IMR-90 (cell line): ENCODE results near the gene XAB2. TPM values are rescaled to one million over a fixed set of nuclear protein-coding genes. Genes with fewer than 3 reads are reported as not detected.
A peak's percentile ranks its signal among the peaks of the same experiment; 100 is the strongest.

ENCODE experiments used
- ATAC-seq: fragments of 200-7000 bp; cut with Tn5 transposase; 2 replicates; pipeline ENCODE4 v1.9.1; 2020; ENCODE audit warnings: low read depth, mild to moderate bottlenecking, moderate library complexity
- BruUV-seq: library from RNA; stranded (reverse); fragments of 400-500 nt; replicated peaks from 2 replicates; lab custom pipeline; 2021; lab: Mats Ljungman, UMichigan
- CTCF ChIA-PET: fragments of 300-600 bp; formaldehyde crosslinking; extraction: SDS; loops from one replicate; lab custom pipeline; 2021; ENCODE audit warnings: antibody characterized with exemption; lab: Yijun Ruan, JAX
- POLR2A ChIA-PET: fragments of 300-600 bp; sonication (Branson Sonifier 250); formaldehyde crosslinking; loops from one replicate; lab custom pipeline; 2022; ENCODE audit warnings: antibody characterized with exemption; ENCODE audit not compliant: unreplicated experiment; lab: Charles Lee
- DNase-seq: peaks from one replicate; pipeline ENCODE4 v3.0.0; 2013
- H2AFZ ChIP-seq: replicated peaks from 2 replicates; pipeline ENCODE3; 2013; ENCODE audit warnings: low read length, mild to moderate bottlenecking; ENCODE audit not compliant: poor library complexity
- H2AK5ac ChIP-seq: 2 replicates; pipeline ENCODE4 v1.6.1; 2013; ENCODE audit warnings: low read depth, low read length, inconsistent platforms
- H2AK9ac ChIP-seq: replicated peaks from 2 replicates; pipeline ENCODE3; 2013; ENCODE audit warnings: mild to moderate bottlenecking, low read depth, low read length, moderate library complexity; ENCODE audit not compliant: poor library complexity
- H2BK120ac ChIP-seq: 2 replicates; pipeline ENCODE4 v1.6.1; 2013; ENCODE audit warnings: low read depth, low read length, inconsistent platforms
- H2BK15ac ChIP-seq: 3 replicates; pipeline ENCODE4 v1.6.1; 2013; ENCODE audit warnings: low read depth, low read length, inconsistent platforms
- H2BK20ac ChIP-seq: 2 replicates; pipeline ENCODE4 v1.6.1; 2013; ENCODE audit warnings: low read depth, mild to moderate bottlenecking, inconsistent platforms, low read length, moderate library complexity
- H2BK5ac ChIP-seq: 2 replicates; pipeline ENCODE4 v1.6.1; 2013; ENCODE audit warnings: mild to moderate bottlenecking, low read depth, low read length, inconsistent platforms; ENCODE audit not compliant: poor library complexity, severe bottlenecking
- H3K14ac ChIP-seq: replicated peaks from 2 replicates; pipeline ENCODE4 v1.6.1; 2013; ENCODE audit warnings: low read depth, low read length, inconsistent platforms
- H3K18ac ChIP-seq: 2 replicates; pipeline ENCODE4 v1.6.1; 2013; ENCODE audit warnings: low read depth, low read length, control low read depth
- H3K23ac ChIP-seq: 2 replicates; pipeline ENCODE4 v1.6.1; 2013; ENCODE audit warnings: low read depth, low read length, inconsistent platforms
- H3K27ac ChIP-seq: 2 replicates; pipeline ENCODE4 v1.5.1; 2013; ENCODE audit warnings: mild to moderate bottlenecking, control low read depth, low read length; ENCODE audit not compliant: insufficient read depth
- H3K27me3 ChIP-seq: 2 replicates; pipeline ENCODE4 v1.6.1; 2013; ENCODE audit warnings: low read length; ENCODE audit not compliant: control insufficient read depth, insufficient read depth
- H3K36me3 ChIP-seq: 2 replicates; pipeline ENCODE4 v1.6.1; 2013; ENCODE audit warnings: low read length, mixed read lengths; ENCODE audit not compliant: control insufficient read depth, insufficient read depth
- H3K4ac ChIP-seq: 2 replicates; pipeline ENCODE4 v1.6.1; 2013; ENCODE audit warnings: low read depth, low read length, inconsistent platforms
- H3K4me1 ChIP-seq: 2 replicates; pipeline ENCODE4 v1.6.1; 2013; ENCODE audit warnings: low read length, mixed read lengths; ENCODE audit not compliant: control insufficient read depth, insufficient read depth
- H3K4me2 ChIP-seq: 2 replicates; pipeline ENCODE4 v1.6.1; 2013; ENCODE audit warnings: low read depth, mild to moderate bottlenecking, control low read depth, low read length, moderate library complexity
- H3K4me3 ChIP-seq: 2 replicates; pipeline ENCODE4 v1.5.1; 2013; ENCODE audit warnings: low read depth, mild to moderate bottlenecking, control low read depth, low read length, moderate library complexity; ENCODE audit not compliant: insufficient read depth
- H3K56ac ChIP-seq: 2 replicates; pipeline ENCODE4 v1.6.1; 2013; ENCODE audit warnings: low read length, inconsistent platforms; ENCODE audit not compliant: insufficient read depth; ENCODE audit errors: extremely low read depth
- H3K79me1 ChIP-seq, 2 experiments: 2 replicates each; pipeline ENCODE4 v1.6.1; 2013; ENCODE audit warnings: low read length in 2 of 2, inconsistent platforms in 1 of 2, low read depth in 1 of 2
- H3K9ac ChIP-seq: 2 replicates; pipeline ENCODE4 v1.6.1; 2013; ENCODE audit warnings: low read depth, low read length, control low read depth
- H3K9me1 ChIP-seq: 2 replicates; pipeline ENCODE4 v1.6.1; 2013; ENCODE audit warnings: low read length, inconsistent platforms; ENCODE audit not compliant: insufficient read depth
- H3K9me3 ChIP-seq: 2 replicates; pipeline ENCODE4 v1.6.1; 2013; ENCODE audit warnings: low read length; ENCODE audit not compliant: control insufficient read depth, insufficient read depth
- H4K20me1 ChIP-seq: 2 replicates; pipeline ENCODE4 v1.6.1; 2013; ENCODE audit warnings: low read length, inconsistent platforms; ENCODE audit not compliant: insufficient read depth
- H4K5ac ChIP-seq: 2 replicates; pipeline ENCODE4 v1.6.1; 2013; ENCODE audit warnings: mild to moderate bottlenecking, low read depth, low read length, control low read depth
- H4K8ac ChIP-seq, 2 experiments: 2 replicates each; pipeline ENCODE4 v1.6.1; 2013; ENCODE audit warnings: low read depth in 2 of 2, low read length in 2 of 2, control low read depth in 1 of 2, inconsistent platforms in 1 of 2
- H4K91ac ChIP-seq: 2 replicates; pipeline ENCODE4 v1.6.1; 2013; ENCODE audit warnings: low read depth, low read length, inconsistent platforms; ENCODE audit not compliant: insufficient read depth
- BHLHE40 ChIP-seq: fragments of 150-350 bp; IDR thresholded peaks from 2 replicates; pipeline ENCODE4 v1.6.1; 2016; ENCODE audit warnings: mild to moderate bottlenecking, low read depth, low read length
- CTCF ChIP-seq: conservative IDR thresholded peaks from 2 replicates; pipeline ENCODE4 v1.5.1; 2012; ENCODE audit warnings: mild to moderate bottlenecking, low read depth, low read length, improper control_type of control experiment
- ELK1 ChIP-seq: fragments of 150-350 bp; IDR thresholded peaks from 2 replicates; pipeline ENCODE4 v1.6.1; 2016; ENCODE audit warnings: low read depth, mild to moderate bottlenecking, low read length, moderate library complexity, borderline replicate concordance
- MXI1 ChIP-seq: IDR thresholded peaks from 2 replicates; pipeline ENCODE4 v1.6.1; 2012; ENCODE audit warnings: low read depth, mild to moderate bottlenecking, low read length, moderate library complexity, borderline replicate concordance
- NFE2L2 ChIP-seq: fragments of 150-350 bp; IDR thresholded peaks from 2 replicates; pipeline ENCODE4 v1.6.1; 2016; ENCODE audit warnings: low read depth, mild to moderate bottlenecking, low read length
- RAD21 ChIP-seq: IDR thresholded peaks from 2 replicates; pipeline ENCODE4 v1.6.1; 2012; ENCODE audit warnings: low read length, improper control_type of control experiment
- RFX5 ChIP-seq: IDR thresholded peaks from 2 replicates; pipeline ENCODE4 v1.8.0; 2012; ENCODE audit warnings: low read depth, mild to moderate bottlenecking, low read length, moderate library complexity
- SMC3 ChIP-seq: fragments of 150-350 bp; IDR thresholded peaks from 2 replicates; pipeline ENCODE4 v1.6.1; 2016; ENCODE audit warnings: low read depth, mild to moderate bottlenecking, antibody characterized with exemption, low read length, moderate library complexity
- WGBS, 2 experiments: methylation state at CpG; one replicate each; pipeline versions ENCODE4 v1.1.5 to v1.1.7; 2013; ENCODE audit warnings: missing lambda C conversion rate in 2 of 2; ENCODE audit not compliant: insufficient read length in 1 of 2; ENCODE audit errors: extremely low coverage in 2 of 2; 5-methylcytosine and 5-hydroxymethylcytosine counted together
- dilution Hi-C: fragments of 300-500 bp; cut with HindIII; formaldehyde crosslinking; loops from one replicate; pipeline ENCODE4 v1.14.3; 2018; ENCODE audit warnings: low sequenced_read_pairs; ENCODE audit not compliant: unreplicated experiment
- in situ Hi-C: fragments of 300-500 bp; cut with MboI; formaldehyde crosslinking; loops from 3 replicates; pipeline ENCODE4 v1.14.3; 2019; ENCODE audit warnings: low sequenced_read_pairs, inconsistent platforms, mixed read lengths
- intact Hi-C: fragments of 100-400 bp; cut with micrococcal nuclease; formaldehyde crosslinking; loops from 2 replicates; pipeline ENCODE4 v1.10.0; 2022
- polyA plus RNA-seq, 3 experiments: library from polyadenylated mRNA; depleted of rRNA; stranded (reverse); fragments of >200 nt; gene quantifications; 2 replicates each; pipeline ENCODE4 v1.2.3, GENCODE V29; 2012; ENCODE audit warnings: low replicate concordance in 1 of 3
- total RNA-seq: library from RNA; depleted of rRNA; stranded (reverse); fragments of >200 nt; gene quantifications from 2 replicates; pipeline ENCODE4 v1.2.3, GENCODE V29; 2012

The XAB2 gene
- total and polyA plus RNA-seq, 2 of the 4 experiments (the other 2 are of a cell fraction), result 29.9 to 34.4 TPM

GRCh38 chr19:7596211-7596937 lies 33.0 kb downstream of the XAB2 start:
- BruUV-seq, result no TSS peak
- no peaks in the 10 kb centered on the region for H3K4me1 ChIP-seq
- H3K18ac ChIP-seq, result no peak overlapping the region

More at GRCh38 chr19:7596211-7596937, 33.0 kb downstream of the XAB2 start:
- ChIA-PET CTCF (no interaction called here), POLR2A (no interaction called here)
- H3K56ac ChIP-seq, result no peak overlapping the region
- no peak overlapping the region for H3K9ac ChIP-seq
- H3K9me1 ChIP-seq, result no peaks in the 10 kb centered on the region
- dilution Hi-C loops, result no loop called here
- no peak overlapping the region for H3K27ac ChIP-seq
- no peaks in the 10 kb centered on the region for H4K20me1 ChIP-seq
- no peak for ATAC-seq
- DNase-seq, result no peak
- no peak overlapping the region for H3K23ac ChIP-seq
- in situ Hi-C loops, result no loop called here
- no peak overlapping the region for H2AFZ ChIP-seq
- H2BK5ac ChIP-seq, result no peak overlapping the region
- no peak overlapping the region for H2BK120ac ChIP-seq
- TF ChIP-seq NFE2L2 (no peak), CTCF (no peak), RFX5 (no peak), BHLHE40 (no peak), MXI1 (no peak), SMC3 (no peak), ELK1 (no peak), RAD21 (no peak)
- no peak overlapping the region for H4K91ac ChIP-seq
- no peak overlapping the region for H3K4me2 ChIP-seq
- no peaks in the 10 kb centered on the region for H3K36me3 ChIP-seq
- no peak overlapping the region for H3K4me3 ChIP-seq
- no peak overlapping the region for H2BK15ac ChIP-seq
- WGBS, 2 experiments, result 0% methylated on average over 31 of the region's 70 CpGs; no CpG with 5 or more reads in 1 of the 2 experiments
- H4K5ac ChIP-seq, result no peak overlapping the region
- no peak overlapping the region for H2BK20ac ChIP-seq
- H3K9me3 ChIP-seq, result no peaks in the 10 kb centered on the region
- peak overlapping the region; percentile 55 for H2AK9ac ChIP-seq
- no peak overlapping the region for H2AK5ac ChIP-seq
- no peak overlapping the region for H4K8ac ChIP-seq
- intact Hi-C loops, result no loop called here
- H3K79me1 ChIP-seq, result no peaks in the 10 kb centered on the region
- peaks cover 39% of the 10 kb centered on the region for H3K27me3 ChIP-seq
- H3K14ac ChIP-seq, result no peak overlapping the region
- no peak overlapping the region for H3K4ac ChIP-seq
